NCI-H1930 (cell line): ENCODE data around the gene MAPT.

Source experiments
- DNase-seq, 2 experiments: peaks; one replicate each; lab custom pipeline; 2025; lab: John Stamatoyannopoulos, UW

The MAPT gene

GRCh38 chr17:45894022-45894784, at the start of gene MAPT:
Gene MAPT (plus strand): TSS chr17:45894554. CDS start chr17:45962338, 67,784 bp downstream.
- DNase-seq = peak; percentile 86 to 94

GRCh38 chr17:45844695-45845375, 49.5 kb upstream of the MAPT start, which contains the start of gene SPPL2C:
Gene SPPL2C (plus strand): TSS chr17:45844881. CDS start chr17:45844907, 26 bp downstream.
- DNase-seq = no peak

GRCh38 chr17:45845376-45846185, 48.8 kb upstream of the MAPT start:
- no peak for DNase-seq

- no peak for DNase-seq
Observed at GRCh38 chr17:45846223-45846622, 48.1 kb upstream of the MAPT start.

- no peak for DNase-seq
Observed at GRCh38 chr17:45846646-45847045, 47.7 kb upstream of the MAPT start.

GRCh38 chr17:45847101-45847500, 47.3 kb upstream of the MAPT start:
- no peak for DNase-seq

- DNase-seq = no peak
Observed at GRCh38 chr17:45847747-45848146, 46.6 kb upstream of the MAPT start.

- DNase-seq = no peak
Observed at GRCh38 chr17:45848405-45848804, 45.9 kb upstream of the MAPT start.

- no peak for DNase-seq
Observed at GRCh38 chr17:45848868-45849535, 45.4 kb upstream of the MAPT start.

GRCh38 chr17:45849536-45849990, 44.8 kb upstream of the MAPT start:
- DNase-seq = no peak

GRCh38 chr17:45850011-45850410, 44.3 kb upstream of the MAPT start:
- no peak for DNase-seq

GRCh38 chr17:45850468-45850867, 43.9 kb upstream of the MAPT start:
- no peak for DNase-seq

GRCh38 chr17:45851022-45851421, 43.3 kb upstream of the MAPT start:
- DNase-seq = no peak

- no peak for DNase-seq
Observed at GRCh38 chr17:45851464-45851863, 42.9 kb upstream of the MAPT start.

GRCh38 chr17:45851873-45852272, 42.5 kb upstream of the MAPT start:
- no peak for DNase-seq

GRCh38 chr17:45852535-45853297, 41.6 kb upstream of the MAPT start:
- peak; percentile 26 to 52 for DNase-seq

- DNase-seq = no peak
Observed at GRCh38 chr17:45854209-45854608, 40.1 kb upstream of the MAPT start.

- no peak for DNase-seq
Observed at GRCh38 chr17:45855691-45856336, 38.5 kb upstream of the MAPT start.

GRCh38 chr17:45857977-45858708, 36.2 kb upstream of the MAPT start:
- DNase-seq = no peak

- no peak for DNase-seq
Observed at GRCh38 chr17:45861165-45861564, 33.2 kb upstream of the MAPT start.
